ENCODE measurements around the gene SOWAHB. TPM values are rescaled to one million over a fixed set of nuclear protein-coding genes. Genes with fewer than 3 reads are reported as not detected.
"Not testable (repeated sequence)": the region's sequence is repeated elsewhere in the genome, so short reads cannot be mapped to it uniquely, and the experiment has no call there.

The SOWAHB gene
- total RNA-seq, 2 donors from 2014 or later: not detected

GRCh38 chr4:76883147-76883546 lies 14.8 kb downstream of the SOWAHB start:
- H3K9me3 ChIP-seq (ENCODE audit: control insufficient read depth, low read length, poor library complexity, severe bottlenecking): no peaks in the 10 kb centered on the region
- peaks cover 27% of the 10 kb centered on the region for H3K27me3 Mint-ChIP-seq
- peaks cover 2% of the 10 kb centered on the region for H3K4me1 Mint-ChIP-seq
- no peak overlapping the region for H3K4me3 Mint-ChIP-seq
- no peak overlapping the region for H3K27ac Mint-ChIP-seq
- ATAC-seq (no peak), DNase-seq (no peak)
- H3K36me3 Mint-ChIP-seq (ENCODE audit: low read depth): no peaks in the 10 kb centered on the region

GRCh38 chr4:76882630-76883029 lies 15.3 kb downstream of the SOWAHB start:
- no peaks in the 10 kb centered on the region for H3K9me3 ChIP-seq (ENCODE audit: control insufficient read depth, low read length, poor library complexity, severe bottlenecking)
- Mint-ChIP-seq H3K27me3 (peaks cover 27% of the 10 kb centered on the region), H3K4me1 (peaks cover 2% of the 10 kb centered on the region), H3K27ac (no peak overlapping the region), H3K4me3 (no peak overlapping the region), H3K36me3 (ENCODE audit: low read depth) (peaks cover 2% of the 10 kb centered on the region)
- no peak for ATAC-seq
- DNase-seq: no peak

GRCh38 chr4:76881375-76881774 lies 16.6 kb downstream of the SOWAHB start:
- ATAC-seq (no peak), DNase-seq (no peak)
- H3K9me3 ChIP-seq (ENCODE audit: control insufficient read depth, low read length, poor library complexity, severe bottlenecking): no peaks in the 10 kb centered on the region
- Mint-ChIP-seq H3K36me3 (ENCODE audit: low read depth) (peaks cover 2% of the 10 kb centered on the region), H3K4me3 (no peak overlapping the region), H3K27me3 (peaks cover 29% of the 10 kb centered on the region), H3K4me1 (peaks cover 2% of the 10 kb centered on the region), H3K27ac (no peak overlapping the region)

- H3K4me1 Mint-ChIP-seq: peaks cover 2% of the 10 kb centered on the region
- H3K27ac Mint-ChIP-seq: no peak overlapping the region
- no peaks in the 10 kb centered on the region for H3K9me3 ChIP-seq (ENCODE audit: control insufficient read depth, low read length, poor library complexity, severe bottlenecking)
- peaks cover 2% of the 10 kb centered on the region for H3K36me3 Mint-ChIP-seq (ENCODE audit: low read depth)
- H3K4me3 Mint-ChIP-seq: no peak overlapping the region
- H3K27me3 Mint-ChIP-seq: peaks cover 29% of the 10 kb centered on the region
- ATAC-seq (no peak), DNase-seq (no peak)
Observed at GRCh38 chr4:76879731-76880364, 18.1 kb downstream of the SOWAHB start.

GRCh38 chr4:76878641-76879165 lies 19.2 kb downstream of the SOWAHB start:
- not testable (repeated sequence) for DNase-seq; ATAC-seq; H3K4me3 Mint-ChIP-seq; H3K27ac Mint-ChIP-seq; H3K4me1 Mint-ChIP-seq; H3K9me3 ChIP-seq (ENCODE audit: control insufficient read depth, low read length, poor library complexity, severe bottlenecking); H3K36me3 Mint-ChIP-seq (ENCODE audit: low read depth)
- peaks cover 29% of the 10 kb centered on the region for H3K27me3 Mint-ChIP-seq

GRCh38 chr4:76874176-76874575 lies 23.8 kb downstream of the SOWAHB start:
- no peaks in the 10 kb centered on the region for H3K9me3 ChIP-seq (ENCODE audit: control insufficient read depth, low read length, poor library complexity, severe bottlenecking)
- Mint-ChIP-seq H3K27me3 (peaks cover 9% of the 10 kb centered on the region), H3K4me3 (no peak overlapping the region), H3K36me3 (ENCODE audit: low read depth) (peaks cover 2% of the 10 kb centered on the region), H3K4me1 (peaks cover 3% of the 10 kb centered on the region), H3K27ac (no peak overlapping the region)
- ATAC-seq (no peak), DNase-seq (no peak)

GRCh38 chr4:76873495-76873894 lies 24.4 kb downstream of the SOWAHB start:
- H3K4me1 Mint-ChIP-seq: peaks cover 3% of the 10 kb centered on the region
- no peak overlapping the region for H3K4me3 Mint-ChIP-seq
- H3K27ac Mint-ChIP-seq: no peak overlapping the region
- peaks cover 2% of the 10 kb centered on the region for H3K36me3 Mint-ChIP-seq (ENCODE audit: low read depth)
- peaks cover 6% of the 10 kb centered on the region for H3K27me3 Mint-ChIP-seq
- ATAC-seq: no peak
- H3K9me3 ChIP-seq (ENCODE audit: control insufficient read depth, low read length, poor library complexity, severe bottlenecking): no peaks in the 10 kb centered on the region
- DNase-seq: no peak

GRCh38 chr4:76872556-76872955 lies 25.4 kb downstream of the SOWAHB start:
- H3K4me1 Mint-ChIP-seq: peaks cover 5% of the 10 kb centered on the region
- H3K4me3 Mint-ChIP-seq: no peak overlapping the region
- H3K27ac Mint-ChIP-seq: no peak overlapping the region
- no peak for ATAC-seq
- no peak for DNase-seq
- no peaks in the 10 kb centered on the region for H3K36me3 Mint-ChIP-seq (ENCODE audit: low read depth)
- no peaks in the 10 kb centered on the region for H3K9me3 ChIP-seq (ENCODE audit: control insufficient read depth, low read length, poor library complexity, severe bottlenecking)
- H3K27me3 Mint-ChIP-seq: peaks cover 6% of the 10 kb centered on the region

GRCh38 chr4:76868780-76869179 lies 29.2 kb downstream of the SOWAHB start:
- H3K9me3 ChIP-seq (ENCODE audit: control insufficient read depth, low read length, poor library complexity, severe bottlenecking); DNase-seq; H3K27me3 Mint-ChIP-seq; H3K4me3 Mint-ChIP-seq; H3K4me1 Mint-ChIP-seq; H3K36me3 Mint-ChIP-seq (ENCODE audit: low read depth); ATAC-seq; H3K27ac Mint-ChIP-seq: not testable (repeated sequence)

GRCh38 chr4:76867880-76868655 lies 29.9 kb downstream of the SOWAHB start:
- DNase-seq (no peak), ATAC-seq (no peak)
- H3K4me3 Mint-ChIP-seq: no peak overlapping the region
- peaks cover 6% of the 10 kb centered on the region for H3K27me3 Mint-ChIP-seq
- no peaks in the 10 kb centered on the region for H3K9me3 ChIP-seq (ENCODE audit: control insufficient read depth, low read length, poor library complexity, severe bottlenecking)
- H3K27ac Mint-ChIP-seq: no peak overlapping the region
- peaks cover 5% of the 10 kb centered on the region for H3K4me1 Mint-ChIP-seq
- peaks cover 2% of the 10 kb centered on the region for H3K36me3 Mint-ChIP-seq (ENCODE audit: low read depth)

- H3K9me3 ChIP-seq (ENCODE audit: control insufficient read depth, low read length, poor library complexity, severe bottlenecking): no peaks in the 10 kb centered on the region
- Mint-ChIP-seq H3K27me3 (peaks cover 6% of the 10 kb centered on the region), H3K36me3 (ENCODE audit: low read depth) (peaks cover 2% of the 10 kb centered on the region), H3K27ac (no peak overlapping the region), H3K4me3 (no peak overlapping the region), H3K4me1 (peaks cover 3% of the 10 kb centered on the region)
- no peak for ATAC-seq
- no peak for DNase-seq
Observed at GRCh38 chr4:76867377-76867776, 30.6 kb downstream of the SOWAHB start.

GRCh38 chr4:76866641-76867040 lies 31.3 kb downstream of the SOWAHB start:
- Mint-ChIP-seq H3K36me3 (ENCODE audit: low read depth) (peaks cover 2% of the 10 kb centered on the region), H3K27ac (no peak overlapping the region), H3K4me3 (no peak overlapping the region), H3K27me3 (peaks cover 8% of the 10 kb centered on the region), H3K4me1 (peaks cover 2% of the 10 kb centered on the region)
- DNase-seq (no peak), ATAC-seq (no peak)
- no peaks in the 10 kb centered on the region for H3K9me3 ChIP-seq (ENCODE audit: control insufficient read depth, low read length, poor library complexity, severe bottlenecking)

GRCh38 chr4:76858319-76858718 lies 39.6 kb downstream of the SOWAHB start:
- Mint-ChIP-seq H3K4me3 (no peak overlapping the region), H3K27me3 (peaks cover 25% of the 10 kb centered on the region), H3K4me1 (no peaks in the 10 kb centered on the region), H3K36me3 (ENCODE audit: low read depth) (peaks cover 1% of the 10 kb centered on the region), H3K27ac (no peak overlapping the region)
- ATAC-seq (no peak), DNase-seq (no peak)
- H3K9me3 ChIP-seq (ENCODE audit: control insufficient read depth, low read length, poor library complexity, severe bottlenecking): no peaks in the 10 kb centered on the region

- peaks cover 28% of the 10 kb centered on the region for H3K27me3 Mint-ChIP-seq
- no peaks in the 10 kb centered on the region for H3K36me3 Mint-ChIP-seq (ENCODE audit: low read depth)
- DNase-seq (no peak), ATAC-seq (no peak)
- no peaks in the 10 kb centered on the region for H3K9me3 ChIP-seq (ENCODE audit: control insufficient read depth, low read length, poor library complexity, severe bottlenecking)
- no peak overlapping the region for H3K27ac Mint-ChIP-seq
- peaks cover 2% of the 10 kb centered on the region for H3K4me1 Mint-ChIP-seq
- no peak overlapping the region for H3K4me3 Mint-ChIP-seq
Observed at GRCh38 chr4:76857074-76857409, 40.9 kb downstream of the SOWAHB start.

Measured in T-helper 17 cell (primary cell).